Stimulated activated effector memory CD8-positive, alpha-beta T cell treated with anti-CD3 and anti-CD28 coated beads, Interleukin-12 subunit alpha, Interleukin-12 subunit beta, amount 100 ng/mL, for 72 hours (primary cell): ENCODE data around the gene CAMK2B.
A peak's percentile ranks its signal among the peaks of the same experiment; 100 is the strongest.

Experiments
- ATAC-seq: fragments of 150-1000 bp; cut with Tn5 transposase; 2 replicates; pipeline ENCODE4 v1.10.0; 2021
- DNase-seq, 2 donors: peaks; one replicate each; pipeline ENCODE4 v3.0.0; 2021 to 2022; ENCODE audit warnings: low spot score in 2 of 2
- H3K27ac Mint-ChIP-seq: one replicate; pipeline ENCODE4 v1.8.0; 2022; ENCODE audit warnings: mild to moderate bottlenecking, mixed read lengths
- H3K36me3 Mint-ChIP-seq: one replicate; pipeline ENCODE4 v1.8.0; 2022; ENCODE audit warnings: mild to moderate bottlenecking, mixed read lengths
- H3K4me1 Mint-ChIP-seq: one replicate; pipeline ENCODE4 v1.8.0; 2022; ENCODE audit warnings: mixed read lengths
- H3K4me3 Mint-ChIP-seq: one replicate; pipeline ENCODE4 v1.8.0; 2022; ENCODE audit warnings: mild to moderate bottlenecking, mixed read lengths
- H3K9me3 Mint-ChIP-seq: one replicate; pipeline ENCODE4 v1.8.0; 2022; ENCODE audit warnings: mixed read lengths

Gene CAMK2B

GRCh38 chr7:44278451-44279161, 46.8 kb downstream of the CAMK2B start:
- H3K36me3 Mint-ChIP-seq = no peaks in the 10 kb centered on the region
- no peak for DNase-seq

GRCh38 chr7:44277851-44278250, 47.5 kb downstream of the CAMK2B start:
- DNase-seq (no peak), ATAC-seq (no peak)
- Mint-ChIP-seq H3K9me3 (no peaks in the 10 kb centered on the region), H3K27ac (no peak overlapping the region), H3K36me3 (no peaks in the 10 kb centered on the region), H3K4me3 (no peak overlapping the region), H3K4me1 (no peaks in the 10 kb centered on the region)

More at GRCh38 chr7:44278451-44279161, 46.8 kb downstream of the CAMK2B start:
- Mint-ChIP-seq H3K9me3 (no peaks in the 10 kb centered on the region), H3K4me1 (no peaks in the 10 kb centered on the region), H3K27ac (no peak overlapping the region), H3K4me3 (no peak overlapping the region)
- peak; percentile 15 for ATAC-seq

- Mint-ChIP-seq H3K9me3 (no peaks in the 10 kb centered on the region), H3K4me1 (no peaks in the 10 kb centered on the region), H3K4me3 (no peak overlapping the region), H3K36me3 (no peaks in the 10 kb centered on the region), H3K27ac (no peak overlapping the region)
- DNase-seq = no peak
- no peak for ATAC-seq
These were observed 48.0 kb downstream of the CAMK2B start for GRCh38 chr7:44277391-44277790.

GRCh38 chr7:44276571-44277221, 48.7 kb downstream of the CAMK2B start:
- no peaks in the 10 kb centered on the region for H3K9me3 Mint-ChIP-seq
- no peak for DNase-seq
- H3K27ac Mint-ChIP-seq = no peak overlapping the region
- no peaks in the 10 kb centered on the region for H3K4me1 Mint-ChIP-seq
- H3K4me3 Mint-ChIP-seq = no peak overlapping the region
- H3K36me3 Mint-ChIP-seq = no peaks in the 10 kb centered on the region
- ATAC-seq = no peak

- H3K36me3 Mint-ChIP-seq = no peaks in the 10 kb centered on the region
- no peak for DNase-seq
- H3K27ac Mint-ChIP-seq = peak overlapping the region; percentile 17
- ATAC-seq = no peak
- no peaks in the 10 kb centered on the region for H3K9me3 Mint-ChIP-seq
- H3K4me1 Mint-ChIP-seq = no peaks in the 10 kb centered on the region
- H3K4me3 Mint-ChIP-seq = no peak overlapping the region
These were observed 49.3 kb downstream of the CAMK2B start for GRCh38 chr7:44275957-44276570.

- peak overlapping the region; percentile 17 for H3K27ac Mint-ChIP-seq
These were observed 50.2 kb downstream of the CAMK2B start for GRCh38 chr7:44275146-44275545.

GRCh38 chr7:44274623-44274975, 50.8 kb downstream of the CAMK2B start:
- DNase-seq (no peak), ATAC-seq (no peak)
- Mint-ChIP-seq H3K27ac (no peak overlapping the region), H3K4me3 (no peak overlapping the region), H3K4me1 (no peaks in the 10 kb centered on the region), H3K9me3 (no peaks in the 10 kb centered on the region), H3K36me3 (no peaks in the 10 kb centered on the region)

More at GRCh38 chr7:44275146-44275545, 50.2 kb downstream of the CAMK2B start:
- Mint-ChIP-seq H3K9me3 (no peaks in the 10 kb centered on the region), H3K4me1 (no peaks in the 10 kb centered on the region), H3K4me3 (no peak overlapping the region), H3K36me3 (no peaks in the 10 kb centered on the region)
- DNase-seq (no peak), ATAC-seq (no peak)

GRCh38 chr7:44273681-44274622, 51.4 kb downstream of the CAMK2B start:
- H3K4me3 Mint-ChIP-seq = no peak overlapping the region

GRCh38 chr7:44272981-44273380, 52.4 kb downstream of the CAMK2B start:
- ATAC-seq (no peak), DNase-seq (no peak)
- H3K4me1 Mint-ChIP-seq = no peaks in the 10 kb centered on the region
- no peaks in the 10 kb centered on the region for H3K9me3 Mint-ChIP-seq
- no peak overlapping the region for H3K4me3 Mint-ChIP-seq
- no peaks in the 10 kb centered on the region for H3K36me3 Mint-ChIP-seq
- peak overlapping the region; percentile 16 for H3K27ac Mint-ChIP-seq

More at GRCh38 chr7:44273681-44274622, 51.4 kb downstream of the CAMK2B start:
- H3K36me3 Mint-ChIP-seq = no peaks in the 10 kb centered on the region
- no peaks in the 10 kb centered on the region for H3K9me3 Mint-ChIP-seq
- ATAC-seq (peak; percentile 50), DNase-seq (no peak)
- no peaks in the 10 kb centered on the region for H3K4me1 Mint-ChIP-seq
- peak overlapping the region; percentile 16 for H3K27ac Mint-ChIP-seq

GRCh38 chr7:44272456-44272855, 52.9 kb downstream of the CAMK2B start:
- Mint-ChIP-seq H3K36me3 (no peaks in the 10 kb centered on the region), H3K4me3 (no peak overlapping the region), H3K9me3 (no peaks in the 10 kb centered on the region), H3K4me1 (no peaks in the 10 kb centered on the region), H3K27ac (peak overlapping the region; percentile 16)
- ATAC-seq = no peak
- no peak for DNase-seq

GRCh38 chr7:44269943-44270493, 55.4 kb downstream of the CAMK2B start:
- no peak overlapping the region for H3K27ac Mint-ChIP-seq
- no peak for DNase-seq

GRCh38 chr7:44269417-44269816, 56.0 kb downstream of the CAMK2B start:
- Mint-ChIP-seq H3K36me3 (no peaks in the 10 kb centered on the region), H3K9me3 (no peaks in the 10 kb centered on the region), H3K4me3 (no peak overlapping the region), H3K4me1 (no peaks in the 10 kb centered on the region), H3K27ac (no peak overlapping the region)
- DNase-seq (no peak), ATAC-seq (no peak)

More at GRCh38 chr7:44269943-44270493, 55.4 kb downstream of the CAMK2B start:
- Mint-ChIP-seq H3K36me3 (no peaks in the 10 kb centered on the region), H3K9me3 (no peaks in the 10 kb centered on the region), H3K4me3 (no peak overlapping the region), H3K4me1 (no peaks in the 10 kb centered on the region)
- no peak for ATAC-seq

GRCh38 chr7:44268671-44269070, 56.7 kb downstream of the CAMK2B start:
- no peak overlapping the region for H3K27ac Mint-ChIP-seq

GRCh38 chr7:44267719-44268421, 57.5 kb downstream of the CAMK2B start:
- Mint-ChIP-seq H3K9me3 (no peaks in the 10 kb centered on the region), H3K36me3 (no peaks in the 10 kb centered on the region), H3K4me1 (no peaks in the 10 kb centered on the region), H3K27ac (peak overlapping the region; percentile 41), H3K4me3 (no peak overlapping the region)
- ATAC-seq = no peak
- DNase-seq = no peak

More at GRCh38 chr7:44268671-44269070, 56.7 kb downstream of the CAMK2B start:
- no peak for DNase-seq
- no peaks in the 10 kb centered on the region for H3K36me3 Mint-ChIP-seq
- H3K4me3 Mint-ChIP-seq = no peak overlapping the region
- ATAC-seq = no peak
- H3K9me3 Mint-ChIP-seq = no peaks in the 10 kb centered on the region
- no peaks in the 10 kb centered on the region for H3K4me1 Mint-ChIP-seq
